HEK293 (cell line): ENCODE results near the gene XIRP2.

ENCODE experiments used
- MYNN ChIP-seq: fragments of 450-650 bp; formaldehyde crosslinking; IDR thresholded peaks from 2 replicates; pipeline ENCODE4 v1.5.1; 2016; ENCODE audit warnings: missing biosample characterization, missing genetic modification characterization, borderline replicate concordance
- ZNF23 ChIP-seq: fragments of 450-650 bp; formaldehyde crosslinking; IDR thresholded peaks from 2 replicates; pipeline ENCODE4 v1.5.1; 2016; ENCODE audit warnings: missing biosample characterization, missing genetic modification characterization, borderline replicate concordance
- TF ChIP-seq, protein P1 (sequence below): fragments of 450-650 bp; formaldehyde crosslinking; IDR thresholded peaks from 2 replicates; pipeline ENCODE4 v1.5.1; 2016; ENCODE audit warnings: missing biosample characterization, missing genetic modification characterization

DNA sequence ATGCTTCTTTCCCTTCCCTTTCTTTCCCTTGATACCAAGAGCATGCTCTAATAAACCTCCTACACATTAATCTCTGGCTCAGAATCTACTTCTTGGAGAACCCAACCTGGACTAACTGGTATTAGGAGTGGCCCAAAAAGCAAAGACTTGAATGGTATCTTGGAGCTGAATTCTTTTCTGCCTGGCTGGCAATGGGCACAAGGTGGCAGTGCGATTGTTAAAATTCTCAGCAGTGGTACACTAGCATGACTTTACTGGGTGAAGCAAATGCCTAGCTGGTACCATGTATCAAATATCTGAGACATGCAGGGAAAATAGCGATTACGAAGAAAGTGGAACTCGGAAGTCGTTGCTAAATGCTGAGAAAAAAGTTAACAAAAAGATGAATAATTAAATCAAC lies 376.1 kb downstream of the XIRP2 start:
- no peak for TF ChIP-seq MYNN (tag by site-specific recombination)
- no peak for TF ChIP-seq ZNF23 (tag by site-specific recombination)
- TF ChIP-seq, protein P1, sequence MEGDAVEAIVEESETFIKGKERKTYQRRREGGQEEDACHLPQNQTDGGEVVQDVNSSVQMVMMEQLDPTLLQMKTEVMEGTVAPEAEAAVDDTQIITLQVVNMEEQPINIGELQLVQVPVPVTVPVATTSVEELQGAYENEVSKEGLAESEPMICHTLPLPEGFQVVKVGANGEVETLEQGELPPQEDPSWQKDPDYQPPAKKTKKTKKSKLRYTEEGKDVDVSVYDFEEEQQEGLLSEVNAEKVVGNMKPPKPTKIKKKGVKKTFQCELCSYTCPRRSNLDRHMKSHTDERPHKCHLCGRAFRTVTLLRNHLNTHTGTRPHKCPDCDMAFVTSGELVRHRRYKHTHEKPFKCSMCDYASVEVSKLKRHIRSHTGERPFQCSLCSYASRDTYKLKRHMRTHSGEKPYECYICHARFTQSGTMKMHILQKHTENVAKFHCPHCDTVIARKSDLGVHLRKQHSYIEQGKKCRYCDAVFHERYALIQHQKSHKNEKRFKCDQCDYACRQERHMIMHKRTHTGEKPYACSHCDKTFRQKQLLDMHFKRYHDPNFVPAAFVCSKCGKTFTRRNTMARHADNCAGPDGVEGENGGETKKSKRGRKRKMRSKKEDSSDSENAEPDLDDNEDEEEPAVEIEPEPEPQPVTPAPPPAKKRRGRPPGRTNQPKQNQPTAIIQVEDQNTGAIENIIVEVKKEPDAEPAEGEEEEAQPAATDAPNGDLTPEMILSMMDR: no peak
